Neutrophil (primary cell): ENCODE results near the gene P2RY10.
"Not testable (repeated sequence)": the region's sequence is repeated elsewhere in the genome, so short reads cannot be mapped to it uniquely, and the experiment has no call there.

ENCODE experiments used
- H3K27ac ChIP-seq: fragments of 200-600 bp; sonication (generic); 2 replicates; pipeline ENCODE4 v1.5.1; 2016; ENCODE audit warnings: mild to moderate bottlenecking, moderate library complexity
- H3K27me3 ChIP-seq: fragments of 200-600 bp; sonication (generic); 2 replicates; pipeline ENCODE4 v1.6.0; 2016; ENCODE audit warnings: mild to moderate bottlenecking
- H3K36me3 ChIP-seq: fragments of 200-600 bp; sonication (generic); 2 replicates; pipeline ENCODE4 v1.5.1; 2017
- H3K4me1 ChIP-seq, 2 experiments: fragments of 200-600 bp in 1 of 2; sonication (generic) in 1 of 2; 1 replicate in 1 of 2; 2 replicates in 1 of 2; pipeline versions ENCODE4 v1.5.1 to v1.6.1; 2013 to 2016; ENCODE audit warnings: low read depth in 1 of 2, low read length in 1 of 2, mild to moderate bottlenecking in 1 of 2, moderate library complexity in 1 of 2; ENCODE audit not compliant: control insufficient read depth in 1 of 2, insufficient read depth in 1 of 2
- H3K4me3 ChIP-seq, 2 experiments: fragments of 200-600 bp in 1 of 2; sonication (generic) in 1 of 2; 1 replicate in 1 of 2; 2 replicates in 1 of 2; pipeline ENCODE4 v1.5.1; 2013 to 2016; ENCODE audit warnings: low read depth in 1 of 2, low read length in 1 of 2, mild to moderate bottlenecking in 1 of 2, moderate library complexity in 1 of 2
- H3K9me3 ChIP-seq: fragments of 200-600 bp; sonication (generic); 2 replicates; pipeline ENCODE4 v1.5.1; 2016
- CTCF ChIP-seq: fragments of 200-600 bp; sonication (generic); IDR thresholded peaks from 2 replicates; pipeline ENCODE4 v1.5.1; 2016; ENCODE audit warnings: antibody characterized with exemption

The P2RY10 gene

GRCh38 chrX:78997870-78998558, 52.8 kb downstream of the P2RY10 start:
- no peak overlapping the region for H3K27ac ChIP-seq
- H3K4me1 ChIP-seq: no peaks in the 10 kb centered on the region
- no peak overlapping the region for H3K4me3 ChIP-seq
- no peak for TF ChIP-seq CTCF
- H3K36me3 ChIP-seq: no peaks in the 10 kb centered on the region
- H3K27me3 ChIP-seq: no peaks in the 10 kb centered on the region
- H3K9me3 ChIP-seq: no peaks in the 10 kb centered on the region

DNA sequence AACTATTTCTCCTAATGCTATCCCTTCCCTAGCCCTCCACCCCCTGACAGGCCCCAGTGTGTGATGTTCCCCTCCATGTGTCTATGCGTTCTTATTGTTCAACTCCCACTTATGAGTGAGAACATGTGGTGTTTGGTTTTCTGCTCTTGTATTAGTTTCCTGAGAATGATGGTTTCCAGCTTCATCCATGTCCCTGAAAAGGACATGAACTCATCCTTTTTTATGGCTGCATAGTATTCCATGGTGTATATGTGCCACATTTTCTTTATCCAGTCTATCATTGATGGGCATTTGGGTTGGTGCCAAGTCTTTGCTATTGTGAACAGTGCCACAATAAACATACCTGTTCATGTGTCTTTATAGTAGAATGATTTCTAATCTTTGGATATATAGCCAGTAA, 62.3 kb downstream of the P2RY10 start:
- H3K27me3 ChIP-seq, H3K4me3 ChIP-seq, H3K4me1 ChIP-seq, H3K9me3 ChIP-seq, H3K27ac ChIP-seq, H3K36me3 ChIP-seq: not testable (repeated sequence)
